Fibroblast of mammary gland (primary cell): ENCODE results near the gene BCL11B.

Experiments
- DNase-seq: peaks from one replicate; pipeline ENCODE4 v3.0.0-alpha.2; 2010; ENCODE audit warnings: low read depth
- H3K4me3 ChIP-seq: 2 replicates; pipeline ENCODE4 v1.5.1; 2011; ENCODE audit warnings: low read depth, mild to moderate bottlenecking, low read length, moderate library complexity; ENCODE audit not compliant: control insufficient read depth
- CTCF ChIP-seq: conservative IDR thresholded peaks from 2 replicates; pipeline ENCODE4 v1.5.1; 2011; ENCODE audit warnings: low read depth, low read length, inconsistent platforms; ENCODE audit not compliant: control insufficient read depth, insufficient read depth

The BCL11B gene

GRCh38 chr14:99123208-99123870, 148.7 kb downstream of the BCL11B start:
- DNase-seq = no peak
- TF ChIP-seq CTCF = no peak
- no peak overlapping the region for H3K4me3 ChIP-seq

DNA sequence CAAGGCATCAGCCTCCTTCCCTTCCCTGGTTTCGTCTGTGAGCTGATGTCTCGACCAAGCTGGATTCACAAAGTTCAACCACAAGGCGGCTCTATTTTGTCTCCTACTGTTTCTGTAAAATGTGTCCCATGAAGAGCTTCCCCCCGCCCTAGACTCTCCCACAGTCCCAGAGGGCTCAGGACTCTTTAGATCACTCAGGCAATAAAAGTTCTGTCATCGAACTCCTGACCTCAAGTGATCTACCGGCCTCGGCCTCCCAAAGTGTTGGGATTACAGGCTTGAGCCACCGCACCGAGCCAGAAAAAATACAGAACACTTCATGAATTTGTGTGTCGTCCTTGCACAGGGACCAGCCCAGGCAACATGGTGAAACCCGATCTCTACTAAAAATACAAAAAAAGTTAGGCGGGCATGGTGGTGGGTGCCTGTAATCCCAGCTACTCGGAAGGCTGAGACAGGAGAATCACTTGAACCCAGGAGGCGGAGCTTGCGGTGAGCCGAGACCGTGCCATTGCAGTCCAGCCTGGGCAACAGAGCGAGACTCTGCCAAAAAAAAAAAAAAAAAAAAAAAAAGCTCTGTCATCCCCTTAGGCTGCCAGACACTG, 149.4 kb downstream of the BCL11B start:
- H3K4me3 ChIP-seq = no peak overlapping the region
- TF ChIP-seq CTCF = no peak
- no peak for DNase-seq

- DNase-seq = no peak
- no peak overlapping the region for H3K4me3 ChIP-seq
- TF ChIP-seq CTCF = no peak
Observed at GRCh38 chr14:99121319-99121875, 150.6 kb downstream of the BCL11B start.

DNA sequence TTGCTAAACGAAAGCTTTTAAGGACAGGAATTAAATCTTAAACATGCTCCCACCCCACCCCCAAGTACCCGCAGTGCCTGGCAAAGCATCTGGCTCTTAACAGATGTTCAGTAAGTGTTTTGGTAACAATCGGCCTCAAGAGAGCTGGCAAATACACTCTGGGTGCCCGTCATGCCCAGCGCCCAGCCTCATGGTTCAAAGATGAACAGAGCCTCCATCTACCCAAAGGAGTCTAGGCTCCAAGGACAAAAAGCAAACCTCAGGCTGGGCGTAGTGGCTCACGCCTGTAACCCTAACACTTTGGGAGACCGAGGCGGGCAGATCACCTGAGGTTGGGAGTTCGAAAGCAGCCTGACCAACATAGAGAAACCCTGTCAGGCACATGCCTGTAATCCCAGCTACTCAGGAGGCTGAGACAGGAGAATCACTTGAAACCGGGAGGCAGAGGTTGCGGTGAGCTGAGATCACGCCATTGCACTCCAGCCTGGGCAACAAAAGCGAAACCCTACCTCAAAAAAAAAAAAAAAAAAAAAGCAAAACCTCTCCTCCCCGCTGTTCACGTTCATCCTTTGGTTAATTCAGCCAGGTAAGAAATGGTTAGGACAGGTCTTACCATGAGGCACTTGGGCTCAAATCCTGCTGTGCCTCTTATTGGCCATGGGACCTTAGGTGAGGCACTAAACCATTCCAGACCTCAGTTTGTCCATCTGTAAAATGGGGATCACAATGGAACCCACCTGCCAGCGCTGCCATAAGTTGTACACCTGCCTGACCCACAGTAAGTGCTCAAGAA, 151.3 kb downstream of the BCL11B start:
- DNase-seq = no peak
- no peak overlapping the region for H3K4me3 ChIP-seq
- TF ChIP-seq CTCF = no peak

DNA sequence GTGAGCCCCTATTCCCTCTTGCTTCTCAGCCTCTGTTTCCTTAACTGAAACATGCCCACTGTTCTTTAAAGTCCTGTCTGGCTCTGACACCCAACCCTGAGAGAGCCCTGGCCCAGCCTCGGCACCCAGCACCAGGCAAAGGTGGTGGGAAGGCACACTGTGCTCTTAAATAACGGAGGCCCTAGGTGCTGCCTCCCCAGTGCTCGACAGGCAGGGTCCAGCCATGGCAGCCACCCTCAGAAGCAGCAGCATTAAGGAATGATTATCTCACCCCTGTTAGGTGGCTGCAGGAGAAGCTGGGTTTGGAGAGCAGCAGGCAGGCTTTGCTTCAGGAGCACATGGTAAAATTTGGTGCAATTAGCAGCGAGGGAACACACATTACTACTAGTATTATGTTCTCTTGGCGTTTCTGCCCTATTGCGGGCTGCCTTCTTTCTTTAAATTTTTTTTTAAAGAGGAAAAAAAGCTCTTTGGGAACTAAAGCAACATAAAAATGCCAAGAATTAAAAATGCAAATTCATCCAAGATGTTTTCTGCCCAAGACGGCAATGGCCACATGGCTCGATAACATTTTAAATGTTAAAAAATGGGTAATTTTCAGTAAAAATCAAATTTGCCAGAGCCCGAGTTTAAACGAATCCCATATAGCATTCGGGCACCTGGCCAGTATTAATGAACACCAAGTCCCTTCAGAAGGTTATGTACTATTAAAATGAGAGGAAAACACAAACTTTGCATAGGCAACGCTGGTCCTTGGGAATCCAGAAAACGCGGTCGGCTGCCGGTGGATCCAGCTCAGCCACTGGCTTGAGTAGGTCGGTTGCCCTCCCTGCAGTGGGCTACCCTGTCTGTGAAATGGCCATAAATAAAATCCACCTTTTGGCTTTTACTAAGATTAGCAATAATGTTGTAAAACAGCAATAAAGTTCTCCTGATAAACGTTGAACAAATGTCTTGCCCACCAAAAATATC, 152.2 kb downstream of the BCL11B start:
- no peak overlapping the region for H3K4me3 ChIP-seq
- no peak for DNase-seq
- no peak for TF ChIP-seq CTCF
